ENCODE data around the gene GAK.
"Not testable (repeated sequence)": the region's sequence is repeated elsewhere in the genome, so short reads cannot be mapped to it uniquely, and the experiment has no call there.

GAK gene

DNA sequence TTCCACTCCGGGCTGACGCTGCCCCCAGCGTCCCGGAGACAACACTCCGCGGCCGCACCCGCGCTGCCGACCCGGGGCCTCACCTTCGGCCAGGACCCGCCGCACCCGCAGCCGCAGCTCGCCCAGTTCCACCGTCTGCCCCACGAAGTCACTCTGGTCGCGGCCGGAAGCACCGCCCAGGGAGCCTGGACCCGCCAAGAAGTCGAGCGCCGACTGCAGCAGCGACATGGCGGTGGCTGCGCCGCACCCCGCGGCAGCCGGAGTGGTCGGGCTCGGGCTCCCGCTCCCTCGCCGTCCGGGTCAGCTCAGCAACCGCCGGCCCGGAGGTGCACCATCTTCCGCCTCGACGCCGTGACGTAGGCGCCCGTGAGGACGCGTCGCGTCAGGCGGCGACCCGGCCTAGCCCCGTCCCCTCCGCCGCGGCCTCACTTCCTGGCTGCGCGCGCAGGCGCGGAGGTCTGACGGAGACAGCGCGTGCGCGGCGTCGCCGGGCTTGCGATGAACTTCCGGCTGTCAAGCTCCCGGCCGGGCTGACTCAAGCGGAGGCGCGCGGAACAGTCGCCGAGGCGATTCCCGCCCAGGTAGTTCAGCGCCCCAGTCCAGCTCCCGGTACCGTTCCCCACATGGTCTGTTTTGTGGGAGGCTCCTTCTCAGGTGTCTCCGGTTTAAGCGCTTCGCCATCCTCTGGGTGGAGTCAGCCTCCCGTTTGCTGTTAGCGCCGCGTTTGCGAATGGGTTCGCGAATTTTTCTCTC lies at the start of gene GAK, which contains the start of gene TMEM175:
GAK (minus strand) TSS at position 357 of the 753 bp plus-strand sequence; CDS start at position 228, 129 bp downstream.
TMEM175 (plus strand) TSS at position 501 of the 753 bp plus-strand sequence. CDS start 15,280 bp downstream, outside the sequence.
- peak; percentile 92 for DNase-seq (ENCODE audit: low read depth)

DNA sequence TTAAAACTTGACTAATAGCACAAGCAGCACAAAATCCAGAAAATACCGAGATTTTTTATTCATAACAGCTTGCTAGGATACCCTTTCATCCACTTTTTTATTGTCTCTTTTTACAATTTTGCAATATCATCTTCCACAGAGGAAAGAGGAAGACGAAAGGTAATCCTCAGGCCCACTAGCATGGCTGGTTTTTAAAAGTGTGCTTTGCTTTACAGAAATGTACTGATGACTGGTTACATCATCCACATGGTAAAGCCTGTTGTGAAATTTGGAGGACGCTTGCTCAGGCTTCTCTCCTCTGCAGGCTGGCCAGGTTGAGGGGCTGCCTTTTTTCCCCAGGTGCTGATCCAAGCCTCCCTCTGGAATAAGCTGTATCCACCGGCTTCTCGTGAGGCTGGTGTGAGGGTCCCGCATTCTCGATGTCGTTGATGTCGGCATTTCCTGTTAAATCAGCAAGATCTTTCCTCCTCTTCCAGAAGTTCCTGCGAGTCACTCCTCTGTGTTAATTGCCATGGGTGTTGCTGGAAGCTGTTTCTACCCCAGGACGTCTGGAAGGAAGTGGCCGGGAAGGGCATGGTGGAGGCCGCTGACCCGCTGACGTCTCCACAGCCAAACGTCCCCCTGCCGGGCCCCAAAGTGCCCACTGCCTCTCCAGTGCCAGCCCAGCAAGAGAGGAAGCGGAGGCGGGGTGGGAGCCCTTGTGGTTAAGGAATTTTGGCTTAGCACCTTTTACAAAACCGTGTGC lies 47.0 kb upstream of the GAK start:
- no peak for DNase-seq (ENCODE audit: low read depth)

DNA sequence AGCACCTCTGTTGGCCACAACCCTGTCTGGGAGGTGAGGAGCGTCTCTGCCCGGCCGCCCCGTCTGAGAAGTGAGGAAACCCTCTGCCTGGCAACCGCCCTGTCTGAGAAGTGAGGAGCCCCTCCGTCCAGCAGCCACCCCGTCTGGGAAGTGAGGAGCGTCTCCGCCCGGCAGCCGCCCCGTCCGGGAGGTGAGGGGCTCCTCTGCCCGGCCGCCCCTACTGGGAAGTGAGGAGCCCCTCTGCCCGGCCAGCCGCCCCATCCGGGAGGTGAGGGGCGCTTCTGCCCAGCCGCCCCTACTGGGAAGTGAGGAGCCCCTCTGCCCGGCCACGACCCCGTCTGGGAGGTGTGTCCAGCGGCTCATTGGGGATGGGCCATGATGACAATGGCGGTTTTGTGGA lies 43.9 kb upstream of the GAK start:
- DNase-seq (ENCODE audit: low read depth), result not testable (repeated sequence)

DNA sequence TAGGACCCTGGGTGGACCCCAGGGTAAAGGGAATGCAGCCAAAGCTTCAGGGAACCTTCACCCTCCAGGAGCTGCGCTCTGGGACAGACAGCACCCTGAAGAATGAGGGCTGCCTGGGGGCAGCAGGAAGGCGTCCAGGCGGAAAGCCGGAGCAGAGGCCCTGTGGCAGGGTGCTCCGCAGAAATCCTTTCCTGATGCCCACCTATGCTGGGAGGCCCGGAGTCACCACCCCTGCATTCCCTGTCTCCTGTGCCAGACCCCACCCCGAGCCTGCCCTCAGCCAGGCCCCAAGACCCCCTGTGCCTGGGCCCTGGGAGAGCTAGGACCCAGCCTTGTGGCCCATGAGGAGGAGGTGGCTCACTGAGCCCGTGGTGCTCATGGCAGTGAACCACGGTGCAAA lies 42.6 kb upstream of the GAK start:
- DNase-seq (ENCODE audit: low read depth), result no peak

DNA sequence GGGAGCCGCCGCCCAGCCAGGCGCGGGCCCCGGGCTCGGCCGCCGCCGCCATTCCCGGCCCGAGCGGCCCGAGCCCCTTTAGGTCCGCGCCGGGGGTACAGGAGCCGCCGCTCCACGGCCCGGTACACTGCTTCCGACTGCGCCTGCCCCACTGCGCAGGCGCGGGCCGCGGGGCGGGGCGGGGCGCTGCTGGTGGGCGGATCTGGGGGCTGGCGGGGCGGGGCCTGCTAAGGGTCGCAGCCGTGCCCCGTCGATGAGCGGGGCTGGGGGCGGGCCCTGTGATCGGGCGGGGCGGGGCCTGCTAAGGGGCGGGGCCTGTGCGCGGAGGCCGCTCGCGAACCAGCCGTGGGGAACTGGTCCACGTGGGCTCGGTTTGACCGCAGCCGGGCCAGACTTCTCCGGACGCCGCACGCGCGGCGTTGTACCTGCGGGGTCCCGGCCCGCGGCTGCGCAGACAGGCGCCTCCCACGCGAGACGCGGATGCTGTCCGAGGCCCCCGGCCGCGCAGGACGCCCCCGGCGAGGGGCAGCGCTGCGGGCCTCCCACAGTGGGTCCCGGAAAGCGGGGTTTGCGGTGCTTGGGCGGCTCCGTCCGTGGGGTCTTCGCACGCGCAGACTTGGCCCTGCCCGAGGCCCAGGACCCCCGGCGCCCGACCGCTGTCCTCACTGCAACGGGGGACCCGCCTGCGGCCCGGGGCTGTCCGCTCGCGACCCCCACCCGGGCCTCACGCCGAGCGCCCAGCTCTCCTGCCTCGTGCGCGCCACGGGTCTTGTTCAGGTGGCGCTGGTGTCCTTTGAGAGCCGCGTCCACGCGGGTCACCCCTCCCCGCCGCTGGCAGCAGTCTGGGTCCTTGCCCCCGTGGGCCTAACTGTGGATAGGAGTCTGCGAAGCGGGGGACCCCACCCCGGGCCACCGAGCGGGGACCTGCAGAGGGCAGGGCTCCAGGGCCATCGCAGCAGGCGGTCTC lies 41.6 kb upstream of the GAK start, which contains the start of gene DGKQ:
DGKQ (minus strand) TSS at position 139 of the 967 bp plus-strand sequence; CDS start at position 52, 87 bp downstream.
- peak; percentile 79 for DNase-seq (ENCODE audit: low read depth)

DNA sequence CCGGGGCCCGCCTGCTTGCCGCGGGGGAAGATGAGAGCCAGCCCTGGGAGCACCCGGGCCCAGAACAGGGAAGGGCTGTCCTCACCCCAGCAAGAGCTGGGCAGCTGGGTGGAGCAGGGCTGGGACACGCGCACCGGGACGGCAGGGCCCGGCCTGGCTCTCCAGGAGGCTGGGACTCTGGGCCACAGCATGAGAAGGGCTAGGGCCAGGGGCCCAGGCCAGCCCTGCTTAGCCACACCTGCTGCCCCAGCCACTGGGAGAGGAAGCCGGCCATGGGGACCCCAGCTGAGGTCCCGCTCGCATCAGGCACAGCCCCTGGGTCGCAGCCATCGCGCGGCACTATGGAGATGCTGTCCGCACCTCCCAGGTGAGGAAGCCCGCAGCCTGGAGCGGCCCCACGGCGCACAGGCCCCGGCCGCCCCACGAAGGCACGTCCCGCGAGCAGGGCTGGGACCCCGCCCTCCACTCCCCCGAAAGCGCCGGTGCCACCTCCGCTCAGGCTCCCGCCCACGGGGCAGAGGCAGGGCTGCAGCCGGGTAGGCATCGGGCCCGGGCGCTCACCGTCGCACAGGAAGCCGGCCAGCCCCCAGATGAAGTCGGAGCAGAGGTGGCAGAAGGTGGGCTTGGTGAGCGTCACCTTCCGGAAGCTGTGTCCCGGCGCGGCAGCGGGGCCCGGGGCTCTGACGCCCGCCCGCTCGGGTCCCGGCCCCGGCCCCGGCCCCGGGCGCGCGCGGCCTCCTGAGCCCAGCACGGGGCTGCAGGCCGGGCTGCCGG lies 40.7 kb upstream of the GAK start:
- peak; percentile 49 for DNase-seq (ENCODE audit: low read depth)

DNA sequence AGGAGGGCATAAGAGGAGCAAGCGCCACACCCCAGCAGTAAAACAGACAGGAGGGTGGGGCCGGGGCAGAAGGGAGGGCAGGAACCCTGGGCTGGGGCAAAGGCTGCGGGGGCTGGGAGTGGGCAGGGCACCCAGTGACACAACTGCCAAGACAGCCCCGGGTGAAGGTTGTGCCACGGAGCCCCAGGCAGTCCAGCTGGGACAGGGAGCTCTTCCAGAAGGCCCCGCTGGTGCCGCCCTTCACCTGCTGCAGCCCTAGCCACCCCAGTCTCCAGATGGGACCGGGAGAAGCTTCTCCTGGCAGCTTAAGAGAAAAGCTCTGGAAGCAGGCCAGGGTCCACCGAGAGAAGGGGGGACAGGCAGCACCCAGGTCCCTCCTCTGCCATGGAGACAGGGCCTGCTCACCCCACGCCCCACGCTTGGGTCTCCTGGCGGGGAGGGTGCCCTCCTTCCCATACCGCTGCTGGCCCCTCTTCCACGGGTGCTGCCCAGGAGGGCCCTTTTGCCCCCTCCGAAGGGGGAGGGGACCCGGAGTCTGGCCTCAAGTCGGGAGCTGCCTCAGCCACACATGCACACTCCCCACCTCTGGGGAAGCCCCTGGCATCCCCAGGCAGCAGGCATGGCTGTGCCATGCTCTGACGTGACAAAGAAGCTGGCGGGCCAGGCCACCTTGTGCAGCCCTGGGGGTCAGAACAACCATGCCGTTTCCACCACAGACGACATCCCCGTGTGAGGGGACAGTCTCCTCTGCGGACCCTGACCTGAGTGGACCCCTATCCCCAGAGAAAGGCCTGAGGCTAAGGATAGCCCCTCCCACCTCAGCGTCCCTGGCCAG lies 39.8 kb upstream of the GAK start:
- DNase-seq (ENCODE audit: low read depth), result no peak

DNA sequence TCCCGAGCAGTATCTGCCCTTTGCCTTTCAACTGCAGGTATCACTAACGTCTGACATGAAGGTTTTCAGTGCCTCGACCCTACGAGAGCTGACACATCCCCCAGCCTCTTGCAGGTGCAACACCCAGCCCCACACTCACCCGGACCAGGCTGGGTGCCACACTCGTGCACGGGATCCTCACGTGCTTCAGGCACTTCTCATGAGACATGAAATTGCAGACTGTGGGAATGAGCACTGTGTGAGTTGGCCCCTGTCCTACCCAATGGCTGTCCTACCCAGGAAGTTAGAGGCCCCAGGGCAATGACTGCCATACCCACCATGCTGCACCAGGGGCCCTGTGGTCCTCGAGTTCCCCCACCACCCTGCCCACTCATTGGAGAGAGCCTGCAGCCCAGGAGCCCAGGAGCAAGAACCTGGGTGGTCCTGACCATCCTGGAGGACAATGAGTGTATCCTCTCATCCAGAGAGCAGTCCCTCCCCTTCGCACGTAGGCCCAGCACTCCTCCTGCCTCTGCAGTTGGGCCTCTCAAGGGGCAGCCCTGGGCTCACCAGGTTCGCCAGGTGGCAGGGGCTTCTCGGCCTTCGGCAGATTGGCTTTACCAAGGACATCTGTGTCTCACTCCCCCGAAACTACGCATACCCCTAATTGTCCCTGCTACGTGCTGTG lies 38.9 kb upstream of the GAK start:
- DNase-seq (ENCODE audit: low read depth), result no peak

DNA sequence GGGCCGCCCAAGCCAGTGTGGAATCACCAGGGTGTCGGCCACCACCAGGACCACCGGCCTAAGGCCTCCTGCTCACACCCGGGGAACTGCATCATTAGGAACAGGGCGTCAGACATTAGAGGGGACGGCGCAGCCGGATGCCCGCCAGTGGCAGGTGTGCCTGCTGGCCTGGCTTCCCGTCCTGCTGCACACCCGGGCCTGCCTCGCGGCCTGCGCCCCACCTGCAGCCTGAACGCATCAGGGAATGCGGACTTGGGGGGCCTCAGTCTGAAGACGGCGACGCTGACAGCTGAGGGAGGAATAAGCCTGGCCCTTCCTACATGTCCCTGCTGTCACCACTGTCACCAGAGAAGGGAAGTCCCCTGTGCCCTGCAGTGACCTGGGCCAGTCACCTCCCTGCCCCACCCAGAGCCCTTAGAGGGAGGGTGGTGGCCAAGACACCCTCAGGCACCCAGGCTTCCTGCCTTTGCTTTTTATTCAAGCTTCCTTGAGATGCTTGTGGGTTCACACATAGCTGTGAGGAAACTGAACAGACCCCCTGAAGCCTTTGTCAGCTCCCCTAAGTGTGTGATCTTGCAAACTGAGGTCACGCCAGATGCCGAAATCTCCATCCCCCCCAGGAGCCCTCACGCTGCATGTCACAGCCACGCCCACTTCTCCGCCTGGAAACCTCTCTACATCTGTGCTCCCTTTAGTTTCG lies 38.1 kb upstream of the GAK start:
- DNase-seq (ENCODE audit: low read depth), result no peak

DNA sequence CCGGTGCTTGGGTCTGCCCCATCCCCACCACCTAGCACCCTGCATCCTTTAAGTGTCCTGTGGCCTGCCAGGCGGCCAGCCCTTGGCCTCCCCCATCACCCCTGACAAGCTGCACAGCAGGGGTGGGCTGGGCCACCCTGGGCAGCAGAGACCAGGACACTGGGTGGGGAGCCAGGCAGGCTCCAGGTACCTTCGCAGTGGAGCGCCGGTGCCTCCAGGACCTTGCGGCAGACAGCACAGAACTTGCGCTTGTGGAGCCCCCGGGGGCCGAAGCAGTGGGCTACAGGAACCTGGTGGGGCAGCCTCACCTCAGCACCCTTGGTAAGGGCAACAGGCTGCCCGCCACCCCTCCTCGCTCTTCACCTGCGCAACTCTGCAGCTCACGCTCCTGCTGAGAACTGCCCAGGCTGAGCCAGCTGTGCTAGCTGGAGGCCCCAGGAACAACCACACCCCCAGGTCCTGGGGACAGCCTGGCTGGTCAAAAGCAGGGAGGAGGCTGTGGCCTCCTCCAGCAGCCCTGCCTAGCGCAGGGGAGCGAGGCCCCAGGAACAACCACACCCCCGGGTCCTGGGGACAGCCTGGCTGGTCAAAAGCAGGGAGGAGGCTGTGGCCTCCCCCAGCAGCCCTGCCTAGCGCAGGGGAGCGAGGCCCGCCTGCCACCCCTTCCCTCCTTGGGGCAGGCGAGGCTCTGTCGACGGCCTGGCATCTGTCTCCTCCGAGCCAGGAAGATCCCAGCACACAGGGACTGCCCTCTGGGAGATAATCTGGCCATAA lies 36.7 kb upstream of the GAK start:
- DNase-seq (ENCODE audit: low read depth), result no peak

DNA sequence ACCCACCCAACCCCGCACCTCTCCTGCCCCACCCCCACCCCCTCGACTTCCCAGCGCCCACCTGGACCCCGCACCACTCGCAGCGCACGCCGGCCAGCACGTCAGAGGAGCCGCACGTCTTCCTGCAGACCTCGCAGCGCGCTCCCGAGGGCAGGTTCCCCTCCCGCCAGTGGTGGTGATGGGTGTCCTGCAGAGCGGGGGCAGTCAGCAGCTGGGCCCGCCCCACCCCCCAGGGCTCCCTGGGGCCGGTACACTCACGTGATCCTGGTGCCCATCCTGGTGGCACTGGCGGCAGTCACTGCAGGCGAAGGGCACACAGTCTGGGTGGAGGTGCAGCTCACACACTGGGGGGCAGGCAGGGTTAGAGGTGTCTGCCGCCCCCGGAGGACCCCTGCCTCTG lies 36.1 kb upstream of the GAK start:
- no peak for DNase-seq (ENCODE audit: low read depth)

DNA sequence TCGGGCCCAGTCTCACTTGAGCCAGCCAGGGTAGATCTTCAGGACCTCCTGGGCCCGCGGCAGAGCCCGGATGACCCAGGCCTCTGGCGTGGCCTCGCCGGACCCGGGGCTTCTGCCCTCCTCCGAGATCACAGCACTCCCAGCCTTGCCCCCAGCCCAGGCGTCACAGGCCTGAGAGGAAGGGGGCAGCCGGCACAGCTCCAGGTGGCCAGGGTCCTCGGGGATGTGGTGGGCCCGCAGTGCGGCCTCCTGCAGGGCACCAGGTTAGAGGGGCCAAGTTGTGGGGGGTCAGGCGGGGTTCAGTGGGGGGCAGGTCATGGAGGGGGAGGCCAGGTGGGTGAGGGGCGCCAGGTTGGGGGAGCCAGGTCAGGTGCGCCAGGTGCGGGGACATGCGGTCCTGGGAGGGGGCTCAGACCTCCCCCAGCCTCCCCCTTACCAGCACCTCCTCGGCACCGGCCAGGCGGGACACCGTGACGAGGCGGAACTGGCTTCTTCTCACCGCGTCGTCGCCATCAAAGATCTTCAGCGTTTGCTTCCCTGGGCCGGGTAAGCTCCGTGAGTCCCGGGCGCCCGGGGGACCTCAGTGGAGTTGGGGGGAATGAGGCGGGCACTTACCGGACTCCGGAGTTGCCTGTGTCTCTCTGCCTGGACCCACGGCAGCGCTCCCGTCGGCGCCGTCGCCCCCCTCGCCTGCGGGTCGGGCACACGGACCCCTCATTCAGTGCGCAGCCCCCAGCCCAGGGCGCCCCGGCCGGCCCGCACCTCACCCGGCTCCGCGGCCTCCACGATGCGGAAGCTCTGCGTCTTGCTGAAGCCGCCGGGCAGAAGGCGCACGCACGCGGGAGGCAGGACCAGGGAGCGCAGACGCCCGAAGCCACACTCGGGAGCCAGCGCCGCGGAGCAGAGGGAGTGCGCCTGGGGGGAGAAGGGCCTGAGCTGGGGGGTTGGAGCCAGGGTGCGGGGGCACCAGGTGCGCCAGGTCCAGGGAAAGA lies 35.3 kb upstream of the GAK start:
- no peak for DNase-seq (ENCODE audit: low read depth)

DNA sequence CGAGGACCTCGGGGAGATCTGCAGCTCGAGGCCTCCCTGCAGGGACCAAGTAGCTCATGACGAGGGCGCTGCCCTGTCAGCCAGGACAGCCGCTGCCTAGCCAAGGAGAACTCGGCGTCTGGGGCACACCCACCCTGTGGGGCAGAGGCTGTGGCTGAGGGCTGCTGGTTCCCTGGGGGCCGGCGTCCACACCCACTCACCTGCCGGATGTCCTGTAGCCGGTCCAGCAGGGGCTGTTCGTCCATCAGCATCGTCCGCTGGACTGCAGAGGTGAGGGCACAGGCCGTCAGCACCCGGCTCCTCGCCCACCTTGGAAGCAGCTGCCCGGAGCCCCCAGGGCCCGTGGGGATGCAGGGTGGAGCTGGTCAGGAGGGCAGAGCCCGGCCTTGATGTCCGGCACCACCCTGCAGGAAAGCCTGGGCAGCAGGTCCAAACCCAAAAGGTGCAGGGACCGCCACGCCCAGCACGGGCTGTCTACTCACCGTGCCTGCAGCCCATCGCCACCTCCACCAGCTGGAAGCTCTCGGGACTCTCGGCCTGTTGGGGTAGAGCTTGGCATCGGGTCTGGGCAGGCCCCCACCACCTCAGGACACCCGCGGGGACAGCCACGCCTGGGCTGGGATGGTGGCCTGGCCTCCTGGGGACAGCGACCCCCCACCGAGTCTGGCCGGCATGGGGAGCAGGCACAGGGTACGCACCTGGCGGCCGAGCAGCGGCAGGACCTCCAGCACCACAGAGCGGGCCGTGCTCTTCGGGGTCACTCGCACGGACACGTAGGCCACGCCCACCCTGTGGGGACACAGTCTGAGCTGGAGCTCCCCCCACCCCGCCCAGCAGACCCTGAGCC lies 34.4 kb upstream of the GAK start:
- DNase-seq (ENCODE audit: low read depth), result no peak

DNA sequence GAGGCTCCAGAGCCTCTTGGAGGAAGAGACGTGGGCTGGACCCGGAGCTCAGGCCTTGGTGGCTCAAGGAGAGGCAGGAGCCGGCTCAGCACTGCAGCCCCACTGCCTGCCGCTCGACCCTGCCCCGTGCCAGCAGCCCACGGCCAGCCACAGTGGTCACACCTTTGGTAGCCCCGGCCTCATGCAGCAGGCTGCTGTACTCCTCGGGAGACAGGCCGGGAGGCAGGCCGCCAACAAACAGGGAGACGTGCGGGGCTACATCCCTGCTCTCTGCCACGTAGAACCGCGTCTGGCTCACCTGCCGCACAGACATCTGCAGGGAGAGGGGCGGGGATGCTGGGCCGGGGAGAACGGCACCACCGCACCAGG lies 33.6 kb upstream of the GAK start:
- DNase-seq (ENCODE audit: low read depth), result no peak

DNA sequence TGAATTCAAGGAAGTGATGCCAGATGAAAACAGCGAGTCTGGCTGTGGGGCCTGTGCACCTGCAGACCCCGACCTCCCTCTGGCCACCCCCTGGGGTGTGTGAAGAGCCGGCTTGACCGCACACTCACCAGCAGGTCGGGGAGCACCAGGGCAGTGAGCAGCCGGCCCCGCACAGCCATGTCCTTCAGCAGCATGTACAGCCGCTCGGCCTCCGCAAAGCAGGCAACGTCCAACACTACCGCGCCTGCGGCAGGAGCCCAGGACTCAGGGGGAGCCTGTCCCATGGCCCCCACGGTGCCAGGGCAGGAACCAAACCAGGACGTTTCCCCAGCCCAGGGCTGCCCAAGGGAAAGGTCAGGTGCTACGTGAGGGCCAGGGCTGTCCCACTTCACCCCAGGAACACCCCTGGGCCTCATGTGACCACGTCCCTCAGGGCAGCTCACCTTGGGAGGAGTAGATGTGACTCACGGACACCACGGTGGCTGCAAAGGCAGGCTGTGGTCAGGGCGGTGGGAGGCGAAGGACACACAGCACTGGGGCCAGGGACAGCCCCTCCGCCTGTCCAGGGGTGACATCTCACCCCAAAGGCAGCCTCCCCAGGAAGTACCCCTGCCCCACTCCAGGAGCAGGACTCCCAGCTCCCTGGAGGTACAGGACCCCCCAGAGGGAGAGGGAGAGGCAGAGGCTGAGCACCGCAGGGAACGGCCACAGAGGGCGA lies 33.1 kb upstream of the GAK start:
- no peak for DNase-seq (ENCODE audit: low read depth)

Data from T-helper 22 cell (primary cell).